Upper lobe of left lung (tissue), 6 donors: ENCODE data around the gene CSNK1D. TPM values are rescaled to one million over a fixed set of nuclear protein-coding genes. Genes with fewer than 3 reads are reported as not detected.
A peak's percentile ranks its signal among the peaks of the same experiment; 100 is the strongest.

ENCODE experiments used
- ATAC-seq, 2 donors: fragments of 200-7000 bp; cut with Tn5 transposase; one replicate each; pipeline ENCODE4 v1.9.1; 2022; ENCODE audit warnings: mild to moderate bottlenecking in 2 of 2, moderate library complexity in 2 of 2; ENCODE audit not compliant: low FRiP score in 2 of 2
- DNase-seq, 2 donors: peaks; one replicate each; pipeline ENCODE4 v3.0.0-alpha.2; 2019 to 2020
- H3K27ac ChIP-seq, 4 donors: fragments of 200-600 bp; sonication (generic); one replicate each; pipeline ENCODE4 v1.5.1; 2016 to 2019
- H3K27me3 ChIP-seq, 4 donors: fragments of 200-600 bp; sonication (generic); one replicate each; pipeline ENCODE4 v1.5.1; 2017 to 2019
- H3K36me3 ChIP-seq, 4 donors: fragments of 200-600 bp; sonication (generic); one replicate each; pipeline ENCODE4 v1.5.1; 2016 to 2019
- H3K4me1 ChIP-seq, 4 donors: fragments of 200-600 bp; sonication (generic); one replicate each; pipeline ENCODE4 v1.5.1; 2018 to 2019
- H3K4me3 ChIP-seq, 4 donors: fragments of 200-600 bp; sonication (generic); one replicate each; pipeline ENCODE4 v1.5.1; 2017 to 2019; ENCODE audit warnings: mild to moderate bottlenecking in 2 of 4, moderate library complexity in 1 of 4
- H3K9me3 ChIP-seq, 4 donors: fragments of 200-600 bp; sonication (generic); one replicate each; pipeline ENCODE4 v1.5.1; 2018 to 2019
- CTCF ChIP-seq, 6 experiments: fragments of 450-650 bp in 4 of 6; fragments of 200-600 bp in 2 of 6; sonication (generic) in 2 of 6; IDR thresholded peaks; one replicate each; pipeline ENCODE4 v1.5.1; 2016 to 2019; ENCODE audit warnings: antibody characterized with exemption in 6 of 6
- EP300 ChIP-seq, 4 donors: sonication (generic); formaldehyde crosslinking; IDR thresholded peaks; one replicate each; pipeline ENCODE4 v1.5.1; 2017; ENCODE audit warnings: antibody characterized with exemption in 4 of 4, control low read depth in 2 of 4
- POLR2A ChIP-seq, 4 donors: fragments of 450-650 bp; IDR thresholded peaks; one replicate each; pipeline ENCODE4 v1.5.1; 2016 to 2017; ENCODE audit warnings: antibody characterized with exemption in 4 of 4, mild to moderate bottlenecking in 2 of 4
- POLR2AphosphoS5 ChIP-seq, 2 donors: sonication (generic); formaldehyde crosslinking; IDR thresholded peaks; one replicate each; pipeline ENCODE4 v1.5.1; 2017; ENCODE audit warnings: antibody characterized with exemption in 2 of 2
- WGBS, 2 donors: methylation state at CpG; one replicate each; pipeline ENCODE4 v1.1.5; 2017 to 2018; 5-methylcytosine and 5-hydroxymethylcytosine counted together
- total RNA-seq, 6 donors: library from RNA; depleted of rRNA in 4 of 6; stranded (reverse); fragments of >200 nt in 4 of 6; gene quantifications; one replicate each; pipeline versions ENCODE4 v1.1.0 to v1.2.1, GENCODE V29; 2016 to 2021
- donor health status: DM: no; HTN: no; CAD: no; lungs with moderate emphysema.
- donor health status: DM: no; HTN: yes; CAD: no; lungs with severe emphysema.

The CSNK1D gene
- total RNA-seq, 6 donors from 2014 or later = 80.6 to 228 (median 152) TPM

GRCh38 chr17:82320956-82321927 is 47.7 kb upstream of the CSNK1D start:
- peak in 1 of 2 donors; percentile 72 for ATAC-seq
- H3K27ac ChIP-seq = no peak overlapping the region
- peak in 1 of 2 donors; percentile 94 for DNase-seq
- H3K4me1 ChIP-seq = peaks cover 5 to 11% (median 7%) of the 10 kb centered on the region in 4 donors
- H3K4me3 ChIP-seq = peak overlapping the region in 2 of 4 donors; percentile 5 to 26
- H3K27me3 ChIP-seq = peaks cover 0 to 5% (median 0%) of the 10 kb centered on the region in 4 donors
- H3K9me3 ChIP-seq = no peaks in the 10 kb centered on the region
- peaks cover 0 to 3% (median 0%) of the 10 kb centered on the region in 4 donors for H3K36me3 ChIP-seq
- WGBS, 2 donors = 51% methylated on average over 48 to 55 of the region's 65 CpGs
- TF ChIP-seq POLR2A (IDR thresholded peaks at IDR 0.05) (no peak), POLR2AphosphoS5 (IDR thresholded peaks at IDR 0.05) (no peak), CTCF (IDR thresholded peaks at IDR 0.05) (peak; percentile 94 to 97 (median 96)), EP300 (IDR thresholded peaks at IDR 0.05) (no peak)

- DNase-seq (peak in 1 of 2 donors; percentile 54), ATAC-seq (no peak)
- WGBS, 2 donors = 74 to 77% methylated on average over 25 to 26 of the region's 26 CpGs
- no peak for TF ChIP-seq POLR2AphosphoS5 (IDR thresholded peaks at IDR 0.05)
- no peak for TF ChIP-seq EP300 (IDR thresholded peaks at IDR 0.05)
- TF ChIP-seq CTCF (IDR thresholded peaks at IDR 0.05) = no peak
- no peak for TF ChIP-seq POLR2A (IDR thresholded peaks at IDR 0.05)
- H3K36me3 ChIP-seq = peaks cover 0 to 3% (median 0%) of the 10 kb centered on the region in 4 donors
- no peaks in the 10 kb centered on the region for H3K9me3 ChIP-seq
- H3K27ac ChIP-seq = no peak overlapping the region
- no peak overlapping the region for H3K4me3 ChIP-seq
- H3K27me3 ChIP-seq = peaks cover 0 to 12% (median 4%) of the 10 kb centered on the region in 4 donors
- peaks cover 12 to 19% (median 16%) of the 10 kb centered on the region in 4 donors for H3K4me1 ChIP-seq
Observed at GRCh38 chr17:82320140-82320840, 46.8 kb upstream of the CSNK1D start.

- Histone ChIP-seq H3K9me3 (no peaks in the 10 kb centered on the region), H3K4me1 (peaks cover 12 to 25% (median 17%) of the 10 kb centered on the region in 4 donors), H3K27ac (no peak overlapping the region), H3K27me3 (peaks cover 0 to 18% (median 6%) of the 10 kb centered on the region in 4 donors), H3K4me3 (no peak overlapping the region), H3K36me3 (peaks cover 0 to 3% (median 0%) of the 10 kb centered on the region in 4 donors)
- ATAC-seq = no peak
- peak in 1 of 2 donors; percentile 53 for DNase-seq
- TF ChIP-seq POLR2AphosphoS5 (IDR thresholded peaks at IDR 0.05) = no peak
- TF ChIP-seq POLR2A (IDR thresholded peaks at IDR 0.05) = no peak
- no peak for TF ChIP-seq CTCF (IDR thresholded peaks at IDR 0.05)
- TF ChIP-seq EP300 (IDR thresholded peaks at IDR 0.05) = no peak
- WGBS, 2 donors = 91 to 92% methylated on average over 35 of the region's 35 CpGs
Observed at GRCh38 chr17:82319619-82320062, 46.1 kb upstream of the CSNK1D start.

- Histone ChIP-seq H3K36me3 (peaks cover 0 to 3% (median 0%) of the 10 kb centered on the region in 4 donors), H3K4me1 (peaks cover 12 to 26% (median 17%) of the 10 kb centered on the region in 4 donors), H3K4me3 (no peak overlapping the region), H3K27ac (no peak overlapping the region), H3K27me3 (peaks cover 0 to 23% (median 9%) of the 10 kb centered on the region in 4 donors), H3K9me3 (no peaks in the 10 kb centered on the region)
- no peak for ATAC-seq
- TF ChIP-seq EP300 (IDR thresholded peaks at IDR 0.05) = no peak
- no peak for TF ChIP-seq POLR2AphosphoS5 (IDR thresholded peaks at IDR 0.05)
- no peak for TF ChIP-seq CTCF (IDR thresholded peaks at IDR 0.05)
- no peak for TF ChIP-seq POLR2A (IDR thresholded peaks at IDR 0.05)
- peak in 1 of 2 donors; percentile 56 for DNase-seq
- WGBS, 2 donors = 93% methylated on average over 76 of the region's 76 CpGs
Observed at GRCh38 chr17:82318772-82319606, 45.5 kb upstream of the CSNK1D start.
